ENCODE results near the gene PRKAR1B.

Gene PRKAR1B

GRCh38 chr7:707296-708000 is 19.6 kb downstream of the PRKAR1B start:
- Histone ChIP-seq H3K4me1 (ENCODE audit: control insufficient read depth, insufficient read depth, low read length) (no peaks in the 10 kb centered on the region), H3K4me3 (ENCODE audit: low read length) (no peak overlapping the region), H3K27ac (ENCODE audit: low read depth, low read length) (no peak overlapping the region), H3K9ac (ENCODE audit: low read length) (no peak overlapping the region), H3K36me3 (ENCODE audit: control insufficient read depth, insufficient read depth, low read length) (no peaks in the 10 kb centered on the region), H3K27me3 (ENCODE audit: control insufficient read depth, insufficient read depth, low read length) (no peaks in the 10 kb centered on the region)

DNA sequence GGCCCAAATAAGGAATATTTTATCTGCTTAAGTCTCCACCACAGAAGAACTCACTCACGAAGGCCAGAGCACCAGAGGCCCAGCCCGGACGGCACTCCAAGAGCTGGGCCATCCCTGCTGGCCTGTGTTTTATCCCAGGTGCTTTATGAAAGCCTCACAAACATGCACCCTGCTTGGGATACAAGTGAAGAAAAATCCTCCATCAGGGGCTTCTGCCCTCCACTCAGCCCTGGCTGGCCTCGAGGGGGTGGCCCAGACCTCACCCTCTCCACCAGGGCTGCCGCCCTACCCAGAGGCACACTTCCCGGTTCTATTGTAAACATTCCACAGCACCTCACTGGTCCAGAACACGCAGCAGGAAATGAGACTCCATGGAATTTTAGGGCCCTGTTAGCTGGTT is 20.4 kb downstream of the PRKAR1B start:
- no peak overlapping the region for H3K9ac ChIP-seq (ENCODE audit: low read length)
- H3K27me3 ChIP-seq (ENCODE audit: control insufficient read depth, insufficient read depth, low read length), result no peaks in the 10 kb centered on the region
- no peak overlapping the region for H3K4me3 ChIP-seq (ENCODE audit: low read length)
- H3K27ac ChIP-seq (ENCODE audit: low read depth, low read length), result no peak overlapping the region
- no peaks in the 10 kb centered on the region for H3K4me1 ChIP-seq (ENCODE audit: control insufficient read depth, insufficient read depth, low read length)
- no peaks in the 10 kb centered on the region for H3K36me3 ChIP-seq (ENCODE audit: control insufficient read depth, insufficient read depth, low read length)

- no peak overlapping the region for H3K9ac ChIP-seq (ENCODE audit: low read length)
- no peak overlapping the region for H3K4me3 ChIP-seq (ENCODE audit: low read length)
- H3K27me3 ChIP-seq (ENCODE audit: control insufficient read depth, insufficient read depth, low read length), result no peaks in the 10 kb centered on the region
- no peaks in the 10 kb centered on the region for H3K36me3 ChIP-seq (ENCODE audit: control insufficient read depth, insufficient read depth, low read length)
- H3K27ac ChIP-seq (ENCODE audit: low read depth, low read length), result no peak overlapping the region
- H3K4me1 ChIP-seq (ENCODE audit: control insufficient read depth, insufficient read depth, low read length), result no peaks in the 10 kb centered on the region
Measured at GRCh38 chr7:703049-703448, 24.0 kb downstream of the PRKAR1B start.

DNA sequence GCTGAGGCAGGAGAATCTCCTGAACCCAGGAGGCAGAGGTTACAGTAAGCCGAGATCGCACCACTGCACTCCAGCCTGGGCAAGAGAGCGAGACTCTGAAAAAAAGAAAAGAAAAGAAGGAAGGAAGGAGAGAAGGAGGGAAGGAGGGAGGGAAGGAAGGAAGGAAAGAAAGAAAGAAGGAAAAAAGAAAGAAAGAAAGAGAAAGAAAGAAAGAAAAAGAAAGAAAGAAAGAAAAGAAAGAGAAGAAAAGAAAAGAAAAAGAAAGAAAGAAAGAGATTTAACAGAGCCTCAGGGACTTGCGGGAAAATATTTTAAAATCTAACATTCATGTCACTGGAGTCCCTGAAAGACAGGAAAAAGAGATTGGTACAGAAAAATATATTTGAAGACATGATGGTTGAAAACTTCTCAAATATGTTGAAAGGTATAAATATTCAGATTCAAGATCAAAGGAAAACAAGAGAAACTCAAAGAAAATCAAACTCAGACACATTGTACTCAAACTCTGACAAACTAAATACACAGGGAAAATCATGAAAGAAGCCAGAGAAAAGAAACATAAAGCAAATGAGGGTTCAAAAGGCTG is 25.9 kb downstream of the PRKAR1B start:
- Histone ChIP-seq H3K9ac (ENCODE audit: low read length) (no peak overlapping the region), H3K27me3 (ENCODE audit: control insufficient read depth, insufficient read depth, low read length) (no peaks in the 10 kb centered on the region), H3K4me1 (ENCODE audit: control insufficient read depth, insufficient read depth, low read length) (no peaks in the 10 kb centered on the region), H3K4me3 (ENCODE audit: low read length) (no peak overlapping the region), H3K36me3 (ENCODE audit: control insufficient read depth, insufficient read depth, low read length) (no peaks in the 10 kb centered on the region), H3K27ac (ENCODE audit: low read depth, low read length) (no peak overlapping the region)

GRCh38 chr7:699476-700170 is 27.5 kb downstream of the PRKAR1B start:
- no peak overlapping the region for H3K9ac ChIP-seq (ENCODE audit: low read length)
- no peaks in the 10 kb centered on the region for H3K4me1 ChIP-seq (ENCODE audit: control insufficient read depth, insufficient read depth, low read length)
- H3K4me3 ChIP-seq (ENCODE audit: low read length), result no peak overlapping the region
- H3K36me3 ChIP-seq (ENCODE audit: control insufficient read depth, insufficient read depth, low read length), result no peaks in the 10 kb centered on the region
- no peak overlapping the region for H3K27ac ChIP-seq (ENCODE audit: low read depth, low read length)
- no peaks in the 10 kb centered on the region for H3K27me3 ChIP-seq (ENCODE audit: control insufficient read depth, insufficient read depth, low read length)

DNA sequence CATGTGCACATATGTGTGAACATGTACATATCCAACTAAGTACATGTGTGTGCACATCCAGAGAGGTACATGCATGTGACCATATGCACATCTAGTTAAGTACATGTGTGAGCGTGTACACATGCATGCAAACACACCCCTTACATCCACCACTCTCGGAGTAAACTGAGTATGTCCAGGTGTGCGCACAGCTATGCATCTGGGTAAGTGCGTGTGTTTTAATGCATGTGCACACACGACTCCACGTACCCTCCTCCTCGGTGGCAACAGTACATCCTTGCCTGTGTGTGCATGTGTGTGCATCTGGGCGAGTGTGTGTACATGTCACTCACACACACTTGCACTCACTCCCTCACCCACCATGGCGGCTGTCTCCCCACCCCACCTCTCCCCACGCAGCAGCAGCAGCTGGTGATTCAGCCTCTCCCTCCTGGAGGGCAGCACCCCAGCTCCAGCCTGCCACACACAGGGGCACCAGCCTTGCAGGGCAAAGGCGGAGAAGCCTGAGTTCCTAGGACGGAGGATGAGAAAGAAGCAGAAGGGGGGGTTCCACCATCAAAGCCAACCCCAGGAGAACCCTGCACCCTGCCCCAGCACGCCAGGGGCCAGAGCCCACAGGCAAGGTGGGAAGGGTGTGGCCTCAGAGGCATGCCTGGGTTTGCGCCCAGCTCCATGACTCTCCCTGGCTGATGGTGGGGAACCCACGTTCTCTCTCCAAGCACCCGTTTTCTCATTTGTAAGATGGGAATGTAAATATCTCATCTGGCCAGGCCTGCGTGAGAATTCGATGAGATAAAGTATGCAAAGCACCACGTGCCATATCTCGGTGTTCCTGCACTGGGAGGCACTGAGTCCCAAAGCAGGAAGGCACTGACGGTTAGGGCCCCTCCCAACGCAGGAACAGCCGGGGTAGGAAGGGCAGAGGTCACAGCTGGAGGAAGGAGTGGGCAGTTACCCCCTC is 28.3 kb downstream of the PRKAR1B start:
- no peak overlapping the region for H3K4me3 ChIP-seq (ENCODE audit: low read length)

DNA sequence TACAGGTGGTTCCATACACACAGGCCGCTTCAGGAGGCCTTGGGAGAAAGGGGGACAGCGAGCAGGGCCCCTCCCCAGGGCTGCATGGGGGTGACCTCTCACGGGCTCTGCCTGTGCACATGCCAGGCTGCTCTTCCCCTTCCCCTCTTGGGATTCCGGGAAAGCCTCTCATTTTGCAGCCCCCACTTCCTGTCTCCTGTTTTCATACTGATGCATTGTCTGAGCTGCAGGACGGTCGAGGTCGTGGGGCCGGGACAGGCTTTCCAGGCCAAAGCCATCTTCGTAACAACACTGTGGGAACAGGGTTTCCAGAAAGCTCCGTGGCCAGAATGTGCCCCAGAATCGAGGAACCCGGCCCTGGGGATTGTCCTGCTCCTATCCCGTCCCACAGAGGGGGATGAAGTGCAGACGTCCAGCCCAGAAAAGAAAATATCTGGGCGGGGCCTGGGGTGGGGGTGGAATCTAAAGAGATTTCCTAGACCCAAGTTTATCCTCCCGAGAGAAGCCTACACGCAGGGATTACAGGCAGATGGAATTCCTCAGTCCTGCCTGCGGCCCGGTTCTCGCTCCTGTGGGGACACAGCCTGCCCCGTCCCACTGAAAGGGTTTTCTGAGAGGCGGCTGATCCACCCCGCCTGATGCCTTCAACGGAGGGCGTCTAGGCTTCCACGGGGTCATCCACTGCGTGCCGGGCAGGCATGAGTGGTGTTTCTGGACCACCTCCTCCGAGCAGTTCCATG is 30.1 kb downstream of the PRKAR1B start:
- H3K9ac ChIP-seq (ENCODE audit: low read length), result no peak overlapping the region
- H3K27ac ChIP-seq (ENCODE audit: low read depth, low read length), result no peak overlapping the region
- H3K4me1 ChIP-seq (ENCODE audit: control insufficient read depth, insufficient read depth, low read length), result no peaks in the 10 kb centered on the region
- H3K36me3 ChIP-seq (ENCODE audit: control insufficient read depth, insufficient read depth, low read length), result no peaks in the 10 kb centered on the region
- H3K4me3 ChIP-seq (ENCODE audit: low read length), result no peak overlapping the region
- H3K27me3 ChIP-seq (ENCODE audit: control insufficient read depth, insufficient read depth, low read length), result no peaks in the 10 kb centered on the region

More for the DNA sequence above, 28.3 kb downstream of the PRKAR1B start:
- Histone ChIP-seq H3K4me1 (ENCODE audit: control insufficient read depth, insufficient read depth, low read length) (no peaks in the 10 kb centered on the region), H3K9ac (ENCODE audit: low read length) (no peak overlapping the region), H3K27ac (ENCODE audit: low read depth, low read length) (no peak overlapping the region), H3K36me3 (ENCODE audit: control insufficient read depth, insufficient read depth, low read length) (no peaks in the 10 kb centered on the region), H3K27me3 (ENCODE audit: control insufficient read depth, insufficient read depth, low read length) (no peaks in the 10 kb centered on the region)

- H3K4me1 ChIP-seq (ENCODE audit: control insufficient read depth, insufficient read depth, low read length), result no peaks in the 10 kb centered on the region
- H3K27me3 ChIP-seq (ENCODE audit: control insufficient read depth, insufficient read depth, low read length), result no peaks in the 10 kb centered on the region
- H3K27ac ChIP-seq (ENCODE audit: low read depth, low read length), result no peak overlapping the region
- H3K36me3 ChIP-seq (ENCODE audit: control insufficient read depth, insufficient read depth, low read length), result no peaks in the 10 kb centered on the region
- no peak overlapping the region for H3K9ac ChIP-seq (ENCODE audit: low read length)
- H3K4me3 ChIP-seq (ENCODE audit: low read length), result no peak overlapping the region
Measured at GRCh38 chr7:696426-696811, 30.7 kb downstream of the PRKAR1B start.

GRCh38 chr7:693280-693679 is 33.8 kb downstream of the PRKAR1B start:
- H3K4me3 ChIP-seq (ENCODE audit: low read length), result no peak overlapping the region
- no peak overlapping the region for H3K27ac ChIP-seq (ENCODE audit: low read depth, low read length)
- H3K4me1 ChIP-seq (ENCODE audit: control insufficient read depth, insufficient read depth, low read length), result no peaks in the 10 kb centered on the region
- no peaks in the 10 kb centered on the region for H3K36me3 ChIP-seq (ENCODE audit: control insufficient read depth, insufficient read depth, low read length)
- no peaks in the 10 kb centered on the region for H3K27me3 ChIP-seq (ENCODE audit: control insufficient read depth, insufficient read depth, low read length)
- H3K9ac ChIP-seq (ENCODE audit: low read length), result no peak overlapping the region

DNA sequence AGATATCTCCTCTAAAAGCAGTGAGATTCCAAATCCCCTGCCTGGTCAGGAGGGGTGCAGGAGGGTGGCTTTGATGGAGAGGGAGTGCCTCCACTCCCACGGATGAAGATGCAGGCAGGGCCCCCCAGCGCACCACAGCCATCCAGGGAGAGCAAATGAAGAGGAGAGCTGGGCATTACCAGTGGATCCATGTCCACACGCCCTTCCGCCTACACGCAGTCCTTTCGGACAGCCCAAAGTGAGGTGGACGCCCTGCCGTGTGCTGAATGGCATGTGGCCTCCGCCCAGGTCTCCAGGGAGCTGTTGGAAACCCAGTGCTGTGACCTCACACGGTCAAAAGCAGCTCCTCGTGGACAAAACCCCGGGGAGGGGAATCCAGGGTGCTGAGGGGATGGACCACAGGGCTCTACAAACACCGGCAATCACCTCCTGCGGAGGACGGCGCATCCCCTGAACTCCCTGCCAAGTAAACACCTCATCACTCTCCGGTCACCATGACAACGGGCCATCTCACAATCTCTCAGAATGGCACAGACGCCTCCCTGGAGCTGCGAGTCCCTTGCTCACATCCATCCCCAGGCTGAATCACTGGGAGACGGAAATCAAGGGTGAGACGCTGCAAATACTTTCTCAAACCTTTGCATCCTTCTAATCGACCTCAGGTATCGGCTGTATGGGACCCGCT is 35.6 kb downstream of the PRKAR1B start:
- no peaks in the 10 kb centered on the region for H3K4me1 ChIP-seq (ENCODE audit: control insufficient read depth, insufficient read depth, low read length)
- no peak overlapping the region for H3K4me3 ChIP-seq (ENCODE audit: low read length)
- no peaks in the 10 kb centered on the region for H3K36me3 ChIP-seq (ENCODE audit: control insufficient read depth, insufficient read depth, low read length)
- no peak overlapping the region for H3K27ac ChIP-seq (ENCODE audit: low read depth, low read length)
- H3K9ac ChIP-seq (ENCODE audit: low read length), result no peak overlapping the region
- H3K27me3 ChIP-seq (ENCODE audit: control insufficient read depth, insufficient read depth, low read length), result no peaks in the 10 kb centered on the region
